GM21723 (cell line): ENCODE data around the gene FXYD7.
"Not testable (repeated sequence)": the region's sequence is repeated elsewhere in the genome, so short reads cannot be mapped to it uniquely, and the experiment has no call there.

Experiments used
- ATAC-seq: cut with Tn5 transposase; IDR thresholded peaks from one replicate; pipeline ENCODE4 v1.9.1; 2021; ENCODE audit warnings: mild to moderate bottlenecking, moderate library complexity; ENCODE audit not compliant: unreplicated experiment

FXYD7 gene

DNA sequence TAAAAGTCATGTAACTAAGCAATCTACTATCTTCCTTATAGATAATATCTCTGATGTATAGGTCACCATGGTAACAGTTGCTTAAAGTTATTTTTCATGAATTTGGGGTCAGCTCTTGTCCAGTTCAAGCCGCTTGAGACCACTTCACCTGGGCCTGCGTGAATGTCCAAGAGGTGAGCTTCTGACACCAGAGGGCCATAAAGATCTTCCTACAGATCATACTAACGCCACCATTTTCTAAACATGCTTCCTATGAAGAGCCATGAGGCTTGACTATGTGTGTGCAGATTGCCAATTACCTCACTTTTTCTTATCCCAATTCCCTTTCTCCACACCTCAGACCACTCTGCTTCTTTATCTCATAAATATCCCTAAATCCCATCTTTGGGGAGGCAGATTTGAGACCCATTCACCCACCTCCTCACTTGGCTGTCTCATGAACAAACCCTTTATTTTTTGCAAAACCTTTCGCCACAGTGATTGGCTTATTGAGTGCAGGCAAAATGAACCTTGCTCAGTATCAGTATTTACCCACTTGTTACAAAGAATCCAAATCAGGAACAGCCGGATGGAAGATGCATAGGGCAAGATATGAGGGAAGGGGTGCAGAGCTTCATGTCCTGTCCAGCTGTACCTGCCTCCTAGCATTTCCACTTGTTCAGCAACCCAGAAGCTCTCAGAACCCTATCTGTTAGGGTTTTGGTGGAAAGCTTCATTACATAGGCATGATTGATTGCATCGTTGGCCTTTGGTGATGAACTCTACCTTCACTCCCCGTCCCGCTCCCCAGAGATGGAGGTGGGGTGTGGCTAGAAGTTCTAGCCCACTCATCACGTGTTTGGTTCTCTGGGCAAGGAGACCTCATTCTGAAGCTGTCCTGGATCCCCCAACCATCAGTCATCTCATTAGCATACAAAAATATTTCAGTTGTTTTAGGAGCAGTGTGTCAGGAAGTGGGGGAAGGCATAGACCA lies 51.2 kb downstream of the FXYD7 start:
- no peak for ATAC-seq

DNA sequence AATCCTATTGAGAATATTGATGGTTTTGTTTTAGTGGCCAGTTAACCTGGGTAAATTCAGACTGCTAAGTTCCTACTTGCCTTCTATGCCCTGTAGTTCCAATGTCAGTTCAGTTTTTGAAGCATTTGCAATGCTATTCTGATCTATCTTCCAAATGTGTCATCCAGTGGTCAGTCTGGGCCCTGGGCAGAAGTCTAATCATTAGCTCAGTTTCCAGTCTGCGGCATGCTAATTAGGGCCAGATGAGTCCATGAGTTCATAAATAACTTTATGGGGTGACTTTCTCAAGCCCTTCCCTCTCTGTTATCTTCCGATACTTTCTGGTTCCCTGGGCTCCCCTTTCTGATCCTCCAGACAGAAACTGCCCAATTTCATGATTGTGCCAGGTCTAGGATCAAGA lies 52.8 kb downstream of the FXYD7 start:
- ATAC-seq: no peak

DNA sequence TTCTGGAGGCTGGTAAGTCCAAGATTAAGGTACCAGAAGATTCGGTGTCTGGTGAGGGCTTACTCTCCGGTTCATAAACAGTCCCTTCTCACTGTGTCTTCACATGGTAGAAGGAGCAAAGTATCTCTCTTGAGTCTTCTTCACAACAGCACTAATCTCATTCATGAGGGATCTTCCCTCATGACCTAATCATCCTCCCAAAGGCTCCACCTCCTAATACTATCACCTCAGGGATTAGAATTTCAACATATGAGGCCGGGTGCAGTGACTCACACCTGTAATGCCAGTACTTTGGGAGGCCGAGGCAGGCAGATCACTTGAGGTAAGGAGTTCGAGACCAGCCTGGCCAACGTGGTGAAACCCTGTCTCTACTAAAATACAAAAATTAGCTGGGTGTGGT lies 53.8 kb downstream of the FXYD7 start:
- not testable (repeated sequence) for ATAC-seq

DNA sequence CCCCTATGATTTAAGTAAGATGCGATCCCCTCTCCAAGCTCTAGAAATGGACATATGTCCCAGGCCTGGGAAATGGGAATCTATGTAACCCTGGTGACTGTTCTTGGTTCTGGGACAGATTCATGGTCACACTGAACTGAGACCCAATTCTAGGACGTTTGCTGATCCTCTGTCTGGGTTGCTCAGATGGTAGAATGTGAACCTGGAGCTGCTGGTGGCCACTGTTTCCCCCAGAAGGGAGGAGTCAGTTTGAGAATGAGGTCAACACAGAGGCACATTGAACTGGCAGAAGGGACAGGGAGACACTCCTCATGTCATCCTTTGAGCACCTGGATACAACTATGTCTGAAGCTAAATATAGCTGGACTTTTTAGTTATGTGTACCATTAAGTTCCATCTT lies 56.4 kb downstream of the FXYD7 start:
- no peak for ATAC-seq

DNA sequence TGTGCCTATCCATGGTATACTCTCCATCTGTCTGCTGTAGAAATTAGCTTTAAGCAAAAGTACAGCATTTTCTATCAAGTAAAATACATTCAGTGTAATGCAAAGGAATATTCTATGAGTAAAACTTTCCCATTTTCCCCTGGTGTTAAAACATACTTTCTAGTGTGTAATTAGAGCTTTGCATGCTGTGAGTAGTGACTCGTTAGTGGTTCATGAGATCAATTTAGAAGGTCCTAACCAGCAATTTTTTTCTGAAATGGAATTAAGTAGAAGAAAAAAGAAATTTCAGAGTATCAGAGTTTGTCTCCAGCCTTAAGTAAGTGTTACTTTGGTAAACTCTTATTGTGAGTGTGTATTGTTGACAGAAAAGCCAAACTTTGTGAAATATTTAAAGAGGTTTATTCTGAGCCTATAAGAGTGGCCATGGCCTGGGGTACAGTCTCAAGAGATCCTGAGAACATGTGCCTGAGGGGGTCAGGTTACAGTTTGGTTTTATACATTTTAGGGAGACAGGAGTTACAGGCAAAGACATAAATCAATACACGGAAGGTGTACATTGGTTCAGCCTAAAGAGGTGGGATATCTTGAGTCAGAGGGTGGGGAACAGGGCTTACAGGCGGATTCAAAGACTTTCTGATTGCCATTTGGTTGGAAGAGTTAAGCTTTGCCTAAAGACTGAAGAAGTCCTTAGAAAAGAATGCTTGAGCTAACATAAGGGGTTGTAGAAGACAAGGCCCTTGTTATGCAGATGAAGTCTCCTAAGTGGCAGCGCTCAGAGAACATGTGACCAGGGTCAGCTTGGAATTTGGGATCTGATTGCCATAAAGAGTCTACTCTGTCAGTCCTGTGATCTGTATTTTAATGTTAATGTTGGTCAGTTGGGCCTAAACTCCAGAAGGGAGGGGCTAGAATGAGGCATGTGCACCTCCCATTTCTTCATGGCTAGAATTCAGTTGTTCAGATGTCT lies 60.0 kb downstream of the FXYD7 start:
- ATAC-seq: no peak
